Hematopoietic multipotent progenitor cell treated with erythropoietin and hydrocortisone succinate and interleukin-3 and kit ligand, for 15 days (in vitro differentiated cells): ENCODE measurements around the gene AUH.

ENCODE experiments used
- DNase-seq: peaks from one replicate; pipeline ENCODE4 v3.0.0-alpha.2; 2015; ENCODE audit warnings: low spot score

AUH gene

DNA sequence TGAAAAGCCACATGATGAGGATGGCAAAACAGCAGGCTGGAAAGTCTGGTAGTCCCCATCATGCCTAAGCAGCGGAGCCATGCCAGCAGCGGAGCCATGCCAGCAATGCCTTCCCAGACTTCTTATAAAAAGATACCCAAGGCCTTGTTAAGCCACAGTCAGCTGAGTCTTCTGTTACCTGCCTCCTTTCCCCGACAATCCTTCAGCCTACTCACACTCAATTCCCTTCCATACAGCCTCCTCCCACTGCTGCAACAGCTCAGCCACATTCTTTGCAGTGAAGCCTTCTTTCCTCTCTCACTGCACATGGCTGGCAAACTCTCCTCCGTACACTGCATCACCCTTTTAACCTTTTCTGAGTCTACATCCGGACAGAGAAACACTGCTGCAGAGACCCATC lies 114.9 kb downstream of the AUH start:
- no peak for DNase-seq

- no peak for DNase-seq
Measured at GRCh38 chr9:91245431-91246313, 116.0 kb downstream of the AUH start.

DNA sequence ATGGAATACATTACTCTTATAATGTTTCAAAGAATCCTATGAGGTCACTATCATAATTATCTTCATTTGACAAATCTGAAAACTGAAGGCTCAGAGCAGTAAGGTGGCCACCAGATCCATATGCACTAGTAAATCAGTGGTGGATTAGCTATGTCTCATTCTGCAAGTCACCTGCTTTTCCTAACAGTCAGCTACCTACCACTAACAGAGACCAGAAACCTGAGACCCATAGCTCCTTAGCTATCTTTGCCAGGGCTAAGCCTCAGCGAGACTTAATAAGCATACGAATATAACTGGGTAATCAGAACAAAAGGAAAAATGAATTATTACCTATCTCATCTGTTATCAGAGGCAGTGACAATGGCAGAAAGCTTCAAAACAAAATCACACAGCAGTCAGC lies 118.7 kb downstream of the AUH start:
- DNase-seq: no peak

GRCh38 chr9:91241909-91242308 lies 119.8 kb downstream of the AUH start:
- DNase-seq: no peak

- no peak for DNase-seq
Measured at GRCh38 chr9:91240596-91241165, 121.0 kb downstream of the AUH start.

DNA sequence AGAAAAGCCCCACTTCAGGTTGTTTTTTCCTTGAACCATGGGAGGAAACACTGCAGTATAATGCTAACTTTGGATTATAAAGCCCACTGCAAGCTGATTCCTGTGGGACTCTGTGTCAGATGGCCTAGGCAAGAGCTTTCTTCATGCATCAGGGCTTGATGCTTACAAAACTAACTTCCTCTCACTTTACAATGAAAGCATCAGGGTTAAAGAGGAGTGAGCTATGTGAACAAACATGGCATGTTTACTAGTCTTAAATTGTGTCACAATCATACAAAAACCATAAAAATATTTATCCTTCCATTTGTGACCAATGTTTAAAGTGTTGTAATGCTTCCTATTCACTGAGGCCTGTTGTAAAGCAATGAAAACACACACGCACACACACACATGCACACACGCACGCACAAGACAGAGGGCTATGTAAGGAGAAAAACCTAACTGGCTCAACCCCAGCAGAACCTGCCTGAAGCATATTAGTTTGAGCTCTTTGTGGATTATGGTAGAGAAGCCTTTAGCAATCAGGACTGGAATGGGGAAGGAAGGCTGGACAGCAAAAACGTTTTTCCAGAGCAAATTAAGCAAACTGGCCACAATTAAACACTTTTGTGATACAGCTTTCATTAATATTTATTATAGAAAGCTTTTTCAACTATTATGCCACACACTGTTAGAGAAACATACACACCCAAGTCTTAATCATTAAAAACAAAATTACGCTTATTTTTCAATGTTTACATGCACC lies 122.2 kb downstream of the AUH start:
- DNase-seq: no peak

GRCh38 chr9:91234523-91234922 lies 127.2 kb downstream of the AUH start:
- DNase-seq: no peak

- DNase-seq: no peak
Measured at GRCh38 chr9:91231619-91232018, 130.1 kb downstream of the AUH start.

DNA sequence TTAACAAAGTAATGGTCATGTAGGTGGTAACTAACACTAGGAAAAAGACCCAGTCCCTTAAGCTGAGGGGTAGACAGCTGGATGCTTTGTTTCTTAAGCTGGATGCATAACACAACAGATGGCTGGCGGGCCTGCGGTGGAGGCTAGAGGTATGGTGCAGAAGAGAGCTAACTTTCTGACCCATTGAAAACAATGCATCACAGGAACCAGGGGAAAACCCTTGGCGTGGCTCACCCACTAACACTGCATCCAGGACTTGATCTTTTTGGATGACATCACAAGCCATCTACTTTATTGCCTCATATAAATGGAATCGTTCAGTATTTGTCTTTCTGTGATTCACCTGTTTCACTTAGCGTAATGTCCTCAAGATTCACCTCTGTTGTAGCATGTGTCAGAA lies 138.7 kb downstream of the AUH start:
- no peak for DNase-seq

DNA sequence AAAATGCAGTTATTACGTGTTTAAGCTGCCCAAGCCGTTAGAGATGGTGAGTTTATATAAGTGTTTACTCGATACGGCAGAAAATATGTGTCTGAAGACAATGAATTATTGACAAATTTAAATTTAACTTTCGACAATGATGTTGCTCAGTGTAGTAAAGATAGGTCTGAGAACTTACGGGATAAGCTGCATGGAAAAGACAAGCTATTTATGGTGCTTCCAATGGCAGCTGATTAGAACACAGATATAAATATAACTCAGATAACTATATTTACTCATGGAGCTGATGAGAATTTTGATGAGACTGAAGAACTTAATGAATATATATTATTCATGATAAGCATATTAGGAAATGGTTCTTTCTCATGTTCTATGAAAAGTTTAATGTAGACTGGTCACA lies 139.3 kb downstream of the AUH start:
- DNase-seq: no peak

- DNase-seq: no peak
Measured at GRCh38 chr9:91221332-91221731, 140.4 kb downstream of the AUH start.

GRCh38 chr9:91220491-91221135 lies 141.1 kb downstream of the AUH start:
- DNase-seq: no peak

- DNase-seq: no peak
Measured at GRCh38 chr9:91220021-91220420, 141.7 kb downstream of the AUH start.

GRCh38 chr9:91219557-91219956 lies 142.2 kb downstream of the AUH start:
- no peak for DNase-seq

DNA sequence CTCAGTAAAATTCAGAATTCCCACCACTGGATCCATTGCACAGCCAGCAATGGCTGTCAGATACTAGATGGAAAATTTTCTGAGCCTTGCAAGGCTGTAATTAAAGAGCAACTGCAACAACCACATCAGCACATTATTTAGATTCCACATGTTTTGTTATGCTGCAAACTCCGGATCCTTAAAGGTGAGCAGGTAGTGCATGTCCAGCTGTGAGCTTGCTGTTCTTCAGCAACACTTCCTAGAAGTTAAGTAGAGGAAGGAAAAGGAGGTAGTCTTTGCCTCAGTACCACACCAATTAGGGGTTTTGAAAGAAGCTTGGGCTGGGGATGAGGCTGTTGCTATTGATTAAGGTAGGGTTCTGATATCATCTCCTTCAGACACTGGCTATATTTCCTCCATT lies 144.3 kb downstream of the AUH start:
- DNase-seq: no peak

GRCh38 chr9:91214867-91215266 lies 146.9 kb downstream of the AUH start:
- no peak for DNase-seq

DNA sequence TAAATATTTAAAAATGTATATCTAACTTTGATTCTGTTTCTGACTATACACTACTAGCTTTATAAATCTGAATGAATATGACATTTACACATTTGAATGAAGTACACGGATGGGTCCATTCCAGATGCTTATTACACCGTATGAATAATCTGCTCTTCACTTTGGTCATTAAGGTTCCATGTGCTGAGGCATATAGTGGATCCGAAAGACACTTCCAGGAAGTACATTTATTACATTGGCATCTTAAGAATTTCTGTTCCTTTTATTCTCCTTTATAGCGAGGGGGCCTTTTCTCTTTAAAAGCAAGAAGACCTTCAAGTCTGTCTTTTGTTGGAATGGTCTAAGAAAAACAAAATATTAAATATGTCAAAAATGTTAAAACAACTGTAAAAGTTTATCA lies 147.6 kb downstream of the AUH start:
- no peak for DNase-seq

- no peak for DNase-seq
Measured at GRCh38 chr9:91212596-91213243, 149.0 kb downstream of the AUH start.

GRCh38 chr9:91211919-91212318 lies 149.8 kb downstream of the AUH start:
- DNase-seq: no peak

GRCh38 chr9:91211414-91211813 lies 150.3 kb downstream of the AUH start:
- no peak for DNase-seq

DNA sequence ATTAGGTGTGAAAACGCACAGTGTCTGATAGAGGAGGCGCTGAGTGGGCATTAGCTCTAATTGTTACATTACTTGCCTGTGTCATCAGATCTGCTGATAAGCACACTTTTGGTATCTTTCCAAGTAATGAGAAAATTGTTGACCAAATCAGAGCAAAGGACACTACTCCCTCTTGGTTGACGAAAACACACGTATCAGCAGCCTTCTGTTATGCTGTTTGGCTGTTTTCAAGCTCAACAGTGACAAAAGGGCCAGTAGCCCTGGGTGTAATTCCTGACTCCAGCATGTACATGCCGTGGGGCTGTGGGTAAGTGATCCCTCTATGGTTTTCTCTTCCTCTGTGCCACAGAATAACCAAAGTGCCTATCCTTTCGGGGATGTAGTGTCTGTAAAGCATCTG lies 151.4 kb downstream of the AUH start:
- DNase-seq: no peak

DNA sequence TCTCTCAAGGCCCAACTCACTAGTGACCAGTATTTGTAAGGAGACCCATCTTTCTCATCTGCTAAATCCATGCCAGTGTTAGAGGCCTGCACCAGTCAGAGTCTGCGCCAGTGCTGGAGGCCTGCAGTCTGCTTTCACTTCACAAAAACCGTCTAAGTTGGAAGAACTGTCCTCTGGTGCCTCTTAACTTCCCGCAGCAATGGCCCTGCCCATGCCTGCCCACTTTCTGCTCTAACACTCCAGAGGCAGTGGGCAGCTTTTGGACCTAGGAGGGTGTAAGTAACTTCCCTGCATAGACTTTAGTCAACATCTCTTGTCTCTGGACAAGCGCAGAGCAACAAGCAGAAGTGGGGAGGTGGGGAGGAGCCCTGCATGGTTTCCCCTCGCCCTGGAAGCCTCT lies 152.9 kb downstream of the AUH start:
- no peak for DNase-seq
